GM10266 (cell line): ENCODE results near the gene CTRB1.

ENCODE experiments used
- DNase-seq: peaks from one replicate; pipeline ENCODE4 v3.0.0; 2012; ENCODE audit errors: extremely low spot score
- CTCF ChIP-seq: IDR thresholded peaks from 2 replicates; pipeline ENCODE4 v1.5.1; 2012; ENCODE audit warnings: mild to moderate bottlenecking, low read depth; ENCODE audit not compliant: control insufficient read depth, insufficient read depth; ENCODE audit errors: missing control alignments

CTRB1 gene

GRCh38 chr16:75252049-75252864, 33.5 kb downstream of the CTRB1 start:
- no peak for DNase-seq
- TF ChIP-seq CTCF = no peak

- DNase-seq = no peak
- TF ChIP-seq CTCF = no peak
Measured at GRCh38 chr16:75252946-75253911, 34.4 kb downstream of the CTRB1 start.

- no peak for TF ChIP-seq CTCF
Measured at GRCh38 chr16:75254359-75254837, 35.6 kb downstream of the CTRB1 start.

GRCh38 chr16:75256059-75256571, 37.3 kb downstream of the CTRB1 start:
- TF ChIP-seq CTCF = no peak
- no peak for DNase-seq

More at GRCh38 chr16:75254359-75254837, 35.6 kb downstream of the CTRB1 start:
- DNase-seq = no peak

GRCh38 chr16:75256696-75257343, 38.0 kb downstream of the CTRB1 start:
- no peak for DNase-seq
- no peak for TF ChIP-seq CTCF

GRCh38 chr16:75257886-75258806, 39.4 kb downstream of the CTRB1 start:
- no peak for TF ChIP-seq CTCF
- DNase-seq = no peak
